Stimulated activated CD8-positive, alpha-beta memory T cell treated with anti-CD3 and anti-CD28 coated beads, Interleukin-12 subunit alpha, Interleukin-12 subunit beta, amount 100 ng/mL, for 24 hours (primary cell): ENCODE measurements around the gene SMTNL2.
"Not testable (repeated sequence)": the region's sequence is repeated elsewhere in the genome, so short reads cannot be mapped to it uniquely, and the experiment has no call there.

Experiments
- DNase-seq: peaks from one replicate; pipeline ENCODE4 v3.0.0-alpha.2; 2020; ENCODE audit errors: extremely low read depth

Gene SMTNL2

GRCh38 chr17:4634976-4635375 is 50.6 kb downstream of the SMTNL2 start:
- no peak for DNase-seq

DNA sequence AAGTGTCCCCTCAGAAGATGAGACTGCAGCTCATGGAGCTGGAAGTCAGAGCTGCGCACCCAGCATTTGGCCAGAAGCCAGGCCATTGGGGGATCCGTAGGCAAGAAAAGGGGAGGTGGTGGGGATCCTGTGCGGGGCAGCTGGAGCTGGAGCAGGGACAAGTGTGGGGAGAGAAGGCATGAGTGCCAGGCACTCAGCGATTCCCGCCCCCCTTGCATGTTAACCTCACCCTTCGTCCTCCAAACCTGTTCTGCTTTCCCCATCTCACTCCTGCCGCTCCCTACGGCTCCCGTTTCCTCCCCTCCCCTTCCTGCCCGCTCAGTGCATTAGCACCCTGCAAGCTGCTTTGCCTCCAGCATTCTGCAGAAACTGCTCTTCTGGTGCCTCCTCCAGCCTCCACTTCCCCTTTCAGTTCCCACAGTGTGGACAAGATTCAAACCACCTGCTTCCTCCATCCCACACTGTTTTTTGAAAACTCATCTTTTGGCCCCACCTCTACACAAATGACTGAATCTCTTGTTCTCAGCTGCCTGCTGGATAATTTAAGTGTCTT is 51.6 kb downstream of the SMTNL2 start:
- no peak for DNase-seq

- DNase-seq, result no peak
These were observed 52.3 kb downstream of the SMTNL2 start for GRCh38 chr17:4636474-4637100.

- DNase-seq, result not testable (repeated sequence)
These were observed 54.4 kb downstream of the SMTNL2 start for GRCh38 chr17:4638766-4639165.

DNA sequence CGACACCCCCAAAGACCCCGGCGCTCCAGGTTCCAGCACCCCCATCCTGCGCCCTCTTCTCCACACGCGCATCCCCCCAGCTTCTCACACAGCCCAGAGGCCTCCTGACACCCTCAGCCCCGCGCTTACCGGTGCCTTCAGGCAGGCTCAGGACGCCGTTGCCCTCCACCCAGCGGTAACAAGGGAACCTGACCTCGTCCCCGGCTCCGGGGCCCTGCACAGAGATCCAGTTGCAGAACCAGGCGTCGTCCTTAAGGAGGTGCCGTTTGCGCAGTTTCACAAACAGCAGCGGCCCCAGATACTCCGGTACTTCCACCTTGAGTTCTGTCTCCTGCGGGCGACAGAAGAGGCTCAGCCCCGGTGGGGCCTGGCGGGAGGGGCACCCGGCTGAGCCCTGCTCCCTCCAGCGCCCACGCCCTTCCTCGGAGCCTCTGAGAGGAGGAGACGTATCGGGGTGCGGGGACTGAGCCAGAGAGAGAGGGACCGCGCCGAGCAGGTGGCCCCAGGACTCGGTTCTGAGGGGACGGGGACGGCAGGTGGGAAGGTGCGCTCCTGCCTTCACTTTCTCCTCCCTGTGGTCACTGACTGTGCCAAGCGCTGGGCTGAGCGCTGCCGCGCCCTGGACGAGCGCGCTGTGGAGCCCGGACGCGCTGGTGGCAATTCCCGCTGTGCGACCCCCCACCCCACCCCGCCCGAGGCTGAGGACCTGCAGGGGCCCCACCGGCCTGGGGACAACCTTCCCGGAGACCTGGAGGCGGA is 55.2 kb downstream of the SMTNL2 start:
- not testable (repeated sequence) for DNase-seq

DNA sequence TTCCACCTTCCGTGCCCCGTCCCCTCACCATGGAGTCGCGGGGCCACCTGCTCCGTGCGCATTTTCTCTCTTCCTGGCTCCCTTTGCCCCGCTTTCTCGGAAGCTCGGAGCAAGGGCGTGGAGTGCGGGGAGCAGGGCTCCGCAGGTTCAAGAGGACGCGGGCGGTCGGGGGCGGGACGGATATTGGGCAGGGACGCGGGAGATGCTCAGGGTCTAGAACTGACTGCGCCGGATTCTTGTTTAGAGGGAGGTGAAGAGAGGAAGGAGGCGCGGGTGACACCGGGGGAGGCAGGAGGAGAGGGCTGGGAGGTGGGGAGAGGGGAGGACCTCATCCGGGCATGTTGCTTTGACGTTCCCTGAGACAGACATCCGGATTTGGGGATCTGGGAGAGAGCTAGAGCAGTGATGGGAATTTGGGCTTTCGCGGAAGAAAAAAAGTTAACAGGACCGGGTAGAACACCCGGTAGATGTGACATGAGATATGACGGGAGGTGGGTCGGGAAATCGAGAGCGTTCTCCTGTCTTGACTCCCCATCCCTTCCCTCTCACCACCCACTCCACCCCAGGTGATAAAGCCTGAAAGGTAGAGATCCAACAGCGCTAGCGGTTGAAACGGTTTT is 56.4 kb downstream of the SMTNL2 start:
- not testable (repeated sequence) for DNase-seq

DNA sequence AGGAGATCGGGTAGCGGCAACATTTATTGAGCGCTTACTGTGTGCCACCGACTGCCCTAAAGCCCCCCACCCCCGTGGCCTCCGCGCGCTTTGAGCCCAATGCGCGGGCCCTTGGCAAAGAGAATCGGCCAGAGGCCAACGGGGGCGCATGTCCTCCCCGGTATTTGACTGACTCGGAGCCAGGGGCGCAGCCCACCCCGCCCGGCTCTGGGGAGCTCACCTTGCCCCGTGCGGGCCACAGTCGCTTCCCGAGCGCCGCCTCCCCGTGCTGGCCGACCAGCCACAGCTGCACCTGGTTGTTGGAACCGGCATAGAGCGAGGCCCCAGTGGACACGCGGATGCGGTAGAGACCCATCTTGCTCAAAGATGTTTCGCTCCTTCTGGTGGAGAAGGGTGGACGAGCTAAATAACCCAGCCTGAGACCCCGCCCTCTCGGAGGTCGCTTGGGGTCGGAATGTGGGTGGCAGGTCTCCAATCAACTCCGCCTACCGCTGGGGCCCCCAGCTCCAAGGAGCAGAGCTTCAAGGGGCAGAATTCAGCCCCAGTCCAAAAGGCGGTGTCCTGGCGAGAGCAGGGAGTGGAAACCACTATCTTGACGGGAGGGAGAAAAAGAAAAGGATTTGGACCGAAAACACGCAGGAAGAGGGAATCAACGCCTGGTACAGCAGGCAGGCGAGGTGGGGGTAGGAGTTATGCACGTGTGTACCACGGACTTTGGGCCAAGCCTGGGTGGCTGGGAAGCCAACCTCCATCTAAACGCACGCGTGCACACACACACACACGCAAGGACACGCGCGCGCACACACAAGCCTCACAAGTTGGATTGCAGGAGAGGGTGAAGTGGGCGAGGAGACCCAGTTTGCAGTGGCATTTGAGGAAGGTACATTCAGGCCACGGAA is 57.2 kb downstream of the SMTNL2 start, which contains the start of gene ALOX15:
TSS of gene ALOX15 (minus strand) at position 382 of the 899 bp plus-strand sequence. CDS start at position 355, 27 bp downstream.
- no peak for DNase-seq

GRCh38 chr17:4642286-4642685 is 58.0 kb downstream of the SMTNL2 start:
- no peak for DNase-seq

DNA sequence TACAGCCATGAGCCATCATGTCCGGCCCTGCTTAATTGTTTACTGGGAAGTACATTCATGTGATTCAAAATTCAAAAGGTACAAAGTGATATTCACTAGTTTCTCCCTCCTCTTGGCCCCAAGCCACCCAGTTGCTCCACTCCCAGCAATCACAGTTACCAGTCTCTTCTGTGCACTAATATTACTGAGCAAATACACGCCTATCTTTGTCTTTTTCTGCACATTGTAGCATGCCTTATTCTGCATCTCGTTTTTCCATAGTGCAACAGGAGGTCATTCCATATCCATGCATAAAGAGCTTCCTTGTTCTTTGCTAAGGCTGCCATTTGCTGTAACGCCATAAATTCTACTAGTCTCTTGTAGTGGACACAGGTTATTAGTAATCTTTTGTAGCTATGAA is 59.3 kb downstream of the SMTNL2 start:
- no peak for DNase-seq

- DNase-seq, result no peak
These were observed 61.3 kb downstream of the SMTNL2 start for GRCh38 chr17:4645642-4646041.

DNA sequence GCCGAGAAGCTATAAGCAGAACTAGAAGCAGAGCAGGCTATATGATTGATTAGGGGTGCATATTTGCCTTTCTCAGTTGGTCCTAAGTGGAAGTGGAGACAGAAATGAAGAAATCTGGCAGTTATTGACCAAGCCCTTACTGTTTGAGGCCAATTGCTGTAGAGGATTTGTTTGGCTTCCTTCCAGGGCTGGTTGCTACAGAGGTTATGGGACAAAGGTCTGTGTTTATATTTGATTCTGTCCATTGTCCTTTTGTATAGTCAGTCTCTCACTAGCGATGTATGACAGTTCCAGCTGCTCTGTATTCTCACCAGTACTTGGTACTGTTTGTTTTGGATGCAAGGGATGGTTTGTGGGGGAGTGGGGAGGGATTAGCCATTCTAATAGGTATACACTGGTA is 64.4 kb downstream of the SMTNL2 start:
- no peak for DNase-seq

DNA sequence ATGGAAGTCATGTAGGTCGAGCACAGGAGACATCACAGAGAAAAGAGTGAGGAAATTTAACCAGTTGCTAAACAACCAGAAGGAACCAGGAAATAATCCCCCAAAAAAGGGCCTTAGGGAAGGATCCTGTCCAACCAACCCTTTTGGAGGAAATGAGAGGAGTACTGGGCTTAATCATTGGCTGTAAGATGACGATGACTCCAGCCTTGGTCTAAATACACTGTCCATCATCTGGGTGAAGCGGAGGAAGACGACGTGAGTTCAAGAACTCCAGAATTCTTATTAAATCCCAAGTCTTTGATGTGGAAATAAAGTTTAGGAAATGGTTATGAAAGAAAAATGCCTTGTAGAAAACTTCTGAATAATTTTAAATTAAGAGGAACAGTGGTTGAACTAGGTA is 68.7 kb downstream of the SMTNL2 start:
- no peak for DNase-seq

DNA sequence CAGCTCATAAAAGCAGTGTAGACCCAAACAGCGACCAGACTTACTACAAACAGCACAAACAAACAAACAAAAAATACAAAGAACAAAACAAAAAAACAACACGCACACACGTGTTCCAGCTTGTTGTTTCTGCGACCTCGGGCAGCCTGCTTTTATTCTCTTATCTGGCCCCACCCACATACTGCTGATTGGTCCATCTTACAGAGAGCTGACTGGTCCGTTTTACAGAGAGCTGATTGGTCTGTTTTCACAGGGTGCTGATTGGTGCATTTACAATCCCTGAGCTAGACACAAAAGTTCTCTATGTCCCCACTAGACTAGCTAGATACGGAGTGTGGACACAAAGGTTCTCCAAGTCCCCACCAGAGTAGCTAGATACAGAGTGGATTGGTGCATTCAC is 71.6 kb downstream of the SMTNL2 start:
- not testable (repeated sequence) for DNase-seq

GRCh38 chr17:4657678-4658077 is 73.3 kb downstream of the SMTNL2 start:
- DNase-seq, result no peak
